ENCODE data around the gene FOXN4.

Gene FOXN4

DNA sequence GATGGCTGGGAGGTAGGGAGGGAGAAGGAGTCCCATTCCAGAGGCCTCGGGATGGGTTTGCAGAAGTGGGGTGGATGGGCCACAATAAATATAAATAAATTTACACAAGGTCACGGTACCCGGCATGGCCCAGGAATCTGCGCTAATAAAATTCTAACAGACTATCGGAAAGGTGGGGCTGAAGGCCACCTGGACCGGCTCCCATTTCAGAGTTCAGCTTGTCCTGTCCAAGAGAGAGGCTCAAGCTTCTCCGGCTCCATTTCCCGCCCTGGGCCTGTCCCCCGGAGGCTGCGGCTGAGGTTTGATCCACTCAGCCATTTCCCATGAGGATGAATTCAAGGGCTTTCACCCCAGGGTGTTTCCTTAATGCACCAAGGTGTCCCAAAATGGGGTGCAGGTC lies 30.2 kb downstream of the FOXN4 start:
- no peak for DNase-seq

DNA sequence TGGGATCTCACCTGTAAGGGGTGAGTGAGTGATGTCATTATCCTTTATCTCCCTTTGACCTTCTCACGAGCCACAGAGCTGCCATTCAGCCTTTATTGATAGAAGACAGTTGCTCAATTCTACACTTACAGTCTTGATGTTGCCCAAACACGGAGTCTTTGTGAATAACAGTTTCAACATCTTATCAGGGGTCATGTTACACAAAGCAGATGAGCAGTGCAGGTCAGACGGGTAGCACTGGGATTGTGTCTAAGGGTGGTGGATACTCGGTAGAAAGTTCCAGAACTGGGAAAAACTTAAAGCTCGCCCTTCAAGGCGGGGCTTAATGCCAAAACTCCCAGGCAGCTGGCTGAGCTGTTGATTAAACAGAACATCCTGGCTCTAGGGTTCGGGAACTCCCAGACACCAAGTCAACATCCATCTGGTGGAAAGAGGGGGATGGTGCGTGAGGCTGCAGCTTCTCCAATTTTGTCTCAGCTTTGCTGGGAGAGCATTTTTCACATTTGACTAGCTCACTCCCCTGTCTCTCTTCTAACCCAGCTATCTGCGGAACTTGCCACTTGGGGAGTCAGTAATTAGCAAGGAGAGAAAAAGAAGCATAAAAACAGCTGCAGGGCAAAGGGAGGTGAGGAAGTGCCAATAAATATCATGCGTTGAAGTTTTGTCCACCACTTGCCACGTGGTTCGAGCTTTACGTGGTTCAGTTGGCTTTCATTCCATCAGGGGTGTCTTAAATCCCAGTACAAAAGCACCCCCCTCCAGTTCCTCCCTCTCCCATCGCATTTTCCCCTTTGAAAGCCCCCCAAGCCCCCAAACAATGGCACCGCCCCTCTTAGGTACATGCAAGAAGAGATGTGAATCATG lies 31.0 kb downstream of the FOXN4 start:
- DNase-seq = no peak

DNA sequence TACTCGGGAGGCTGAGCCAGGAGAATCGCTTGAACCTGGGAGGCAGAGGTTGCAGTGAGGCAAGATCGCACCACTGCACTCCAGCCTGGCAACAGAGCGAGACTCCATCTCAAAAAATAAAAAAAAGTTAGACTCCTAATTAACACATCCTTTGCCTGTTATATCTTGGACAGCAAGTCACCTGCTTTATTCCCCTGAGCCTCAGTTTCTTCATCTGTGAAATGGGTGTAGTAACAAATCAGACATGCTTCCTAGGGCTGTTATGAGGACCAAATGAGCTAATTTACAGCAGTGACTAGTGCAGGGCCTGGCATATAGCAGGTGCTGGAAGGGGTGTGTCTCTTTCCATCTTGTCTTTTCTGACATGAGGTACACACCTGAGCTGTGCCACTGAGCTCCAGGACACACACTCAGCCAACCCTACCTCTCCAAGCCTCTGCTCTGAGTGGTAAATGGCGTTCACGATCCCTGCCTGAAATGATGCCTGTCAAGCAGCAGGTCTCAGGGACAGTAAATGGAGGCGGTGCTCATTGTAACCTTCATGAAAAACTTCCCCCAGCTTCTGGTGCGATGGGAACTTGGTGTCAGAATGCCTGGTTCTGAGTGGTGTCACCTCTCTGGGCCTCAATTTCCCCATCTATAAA lies 31.7 kb downstream of the FOXN4 start:
- no peak for DNase-seq

DNA sequence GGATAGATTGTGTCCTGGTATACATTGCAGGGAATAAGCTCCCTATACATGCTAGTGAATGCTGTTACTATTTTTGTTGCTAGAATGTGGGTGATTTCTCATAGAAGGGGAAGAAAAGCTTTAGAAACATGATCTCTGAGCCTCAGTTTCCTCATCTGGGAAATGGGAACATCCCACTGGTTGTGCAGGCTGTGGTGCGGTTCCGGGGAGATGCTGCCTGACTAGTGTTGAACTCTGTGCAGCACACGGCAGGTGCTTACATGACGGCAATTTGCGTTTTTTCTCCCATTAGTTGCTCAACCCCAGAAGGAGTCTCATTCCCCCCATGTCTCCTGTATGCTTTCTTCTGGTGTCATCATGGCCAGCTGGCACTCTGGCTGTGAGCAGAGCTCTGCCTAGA lies 32.9 kb downstream of the FOXN4 start:
- DNase-seq = no peak

DNA sequence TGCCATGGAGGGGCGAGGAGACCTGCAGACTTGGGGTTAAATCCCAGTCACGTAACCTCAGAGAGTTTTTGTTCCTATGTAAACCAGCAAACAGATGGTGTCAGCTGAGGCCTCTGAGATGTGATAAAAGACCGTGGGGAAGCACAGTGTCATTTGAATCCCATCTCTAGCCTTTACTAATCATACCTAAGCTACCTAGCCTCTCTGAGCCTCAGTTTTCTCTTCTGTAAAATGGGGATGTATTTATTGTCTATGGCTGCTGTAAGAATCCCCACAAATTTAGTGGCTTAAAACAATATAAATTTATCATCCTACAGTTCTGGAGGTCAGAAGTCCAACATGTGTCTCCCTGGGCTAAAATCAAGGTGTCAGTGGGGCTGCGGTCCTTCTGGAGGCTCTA lies 33.9 kb downstream of the FOXN4 start:
- DNase-seq = no peak

DNA sequence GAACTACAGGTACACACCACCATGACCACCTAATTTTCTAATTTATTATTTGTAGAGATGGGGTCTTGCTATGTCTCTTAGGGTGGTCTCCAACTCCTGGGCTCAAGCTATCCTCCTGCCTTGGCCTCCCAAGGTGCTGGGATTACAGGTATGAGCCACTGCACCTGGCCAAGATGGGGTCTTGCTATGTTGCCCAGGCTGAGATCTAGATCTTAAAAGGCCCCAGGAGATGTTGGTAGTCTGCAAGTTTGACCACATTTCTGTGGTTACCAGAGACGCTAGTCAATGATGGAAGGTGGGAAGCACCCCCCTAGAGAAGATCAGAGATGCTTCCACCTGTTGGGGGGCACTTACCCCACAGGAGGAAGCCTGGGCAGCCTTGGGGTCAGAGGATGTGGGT lies 34.7 kb downstream of the FOXN4 start:
- DNase-seq = no peak

DNA sequence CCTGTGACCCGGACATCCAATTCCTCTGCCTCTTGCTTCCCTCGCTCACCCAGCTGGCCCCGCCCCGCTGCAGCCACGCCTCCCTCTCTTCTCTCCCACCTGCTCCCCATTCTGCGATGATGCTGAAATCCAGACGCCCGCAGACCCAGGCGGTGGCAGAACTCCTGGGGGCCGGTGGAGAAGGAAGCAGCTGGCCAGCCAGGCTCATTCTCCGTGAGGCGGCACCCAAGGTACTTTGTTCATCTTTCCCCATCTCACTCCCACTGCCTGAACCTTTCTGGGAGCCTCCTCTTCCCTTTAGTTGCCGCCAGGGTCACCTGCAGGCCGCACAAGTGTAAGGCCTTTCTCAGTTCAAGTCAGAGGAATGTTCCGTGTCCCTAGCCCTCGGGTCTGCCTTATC lies 35.7 kb downstream of the FOXN4 start:
- DNase-seq = no peak

DNA sequence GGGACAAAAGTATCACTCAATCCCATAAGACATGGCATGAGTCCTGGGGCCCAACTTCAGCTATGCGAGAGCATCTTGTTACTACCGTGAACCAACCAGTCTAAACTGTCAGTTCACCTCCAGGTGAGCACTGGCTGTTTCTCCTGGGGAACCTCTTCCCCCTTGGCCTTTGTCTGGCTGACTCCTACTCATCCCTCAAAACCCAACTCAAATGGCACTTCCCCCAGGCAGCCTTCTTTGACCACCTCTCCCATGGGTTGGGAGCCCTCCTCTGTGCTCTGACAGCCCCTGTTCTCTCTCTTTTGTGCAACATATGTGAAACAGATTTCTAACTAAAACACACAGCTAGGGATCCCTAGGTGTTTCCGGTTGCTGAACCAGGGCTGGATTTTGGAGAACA lies 37.7 kb downstream of the FOXN4 start:
- no peak for DNase-seq

DNA sequence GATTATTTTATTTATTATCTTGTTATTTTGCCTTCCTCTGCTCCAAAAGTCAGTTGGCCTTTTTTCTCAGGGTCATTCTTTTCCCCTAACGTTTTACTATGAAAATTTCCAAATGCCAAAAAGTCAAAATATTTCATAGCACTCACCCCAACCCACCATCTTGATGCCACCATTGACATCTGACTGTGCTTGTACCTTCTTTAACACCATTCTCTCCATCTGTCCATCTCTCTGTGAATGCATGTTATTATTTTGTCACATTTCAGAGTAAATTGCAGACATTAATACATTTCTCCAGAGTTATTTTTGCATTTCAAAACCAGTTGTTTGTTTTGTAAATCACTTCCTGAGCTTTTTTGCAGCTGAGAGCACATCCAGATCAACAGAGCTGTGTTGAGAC lies 38.6 kb downstream of the FOXN4 start:
- no peak for DNase-seq

DNA sequence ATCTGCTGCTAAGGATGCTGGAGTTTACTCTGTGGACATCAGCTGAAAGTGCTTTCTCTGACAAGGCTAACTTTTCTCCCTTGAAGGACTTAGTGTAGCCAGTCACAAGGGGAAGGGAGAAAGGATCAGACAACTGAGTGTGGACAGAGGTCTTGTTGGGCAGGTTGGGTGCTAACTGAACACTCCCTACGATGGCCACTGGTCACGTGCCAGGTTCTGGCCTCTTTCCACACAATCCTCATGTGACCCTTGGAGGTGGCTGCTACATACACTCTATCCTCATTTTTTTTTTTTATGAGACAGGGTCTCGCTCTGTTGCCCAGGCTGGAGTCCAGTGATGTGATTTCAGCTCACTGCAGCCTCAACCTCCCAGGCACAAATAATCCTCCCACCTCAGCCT lies 39.7 kb downstream of the FOXN4 start:
- DNase-seq = no peak

DNA sequence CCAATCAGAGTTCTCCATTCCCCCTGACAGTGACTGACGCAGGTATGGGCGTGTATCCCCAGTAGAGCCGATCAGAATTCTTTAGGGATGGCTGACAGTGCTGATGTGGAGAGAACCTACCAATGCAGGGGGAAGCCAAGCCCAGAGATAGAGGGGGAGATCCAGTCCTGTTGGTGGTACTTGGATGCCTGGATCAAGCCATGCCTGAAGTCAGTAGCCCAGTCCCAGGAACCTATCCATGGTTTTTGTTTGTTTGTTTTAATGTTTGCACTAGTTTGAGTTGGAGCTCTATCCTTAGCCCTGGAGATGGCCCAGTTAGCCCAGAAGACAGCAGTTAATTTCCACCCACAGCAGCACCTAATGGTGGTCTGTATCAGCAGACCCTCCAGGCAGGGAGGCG lies 40.2 kb downstream of the FOXN4 start:
- DNase-seq = no peak

DNA sequence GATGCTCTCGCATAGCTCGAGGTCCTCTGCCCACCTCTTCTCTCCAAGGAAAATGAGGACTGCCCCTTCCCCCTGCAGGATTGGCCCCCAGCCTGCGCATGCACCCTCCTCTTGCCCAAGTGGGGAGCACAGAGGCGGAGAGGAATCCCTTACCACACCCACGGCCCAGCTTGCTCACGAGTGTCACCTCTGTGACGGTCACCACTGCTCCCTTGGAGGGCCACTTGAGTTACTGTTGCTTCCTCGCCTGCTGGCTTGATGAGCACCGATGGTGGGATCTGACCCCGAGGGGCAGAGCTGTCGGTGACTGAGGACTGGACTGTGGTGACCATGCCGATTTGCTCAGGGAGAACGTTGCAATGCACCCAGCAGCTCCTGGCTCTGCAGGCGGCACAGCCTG lies 41.7 kb downstream of the FOXN4 start:
- no peak for DNase-seq

DNA sequence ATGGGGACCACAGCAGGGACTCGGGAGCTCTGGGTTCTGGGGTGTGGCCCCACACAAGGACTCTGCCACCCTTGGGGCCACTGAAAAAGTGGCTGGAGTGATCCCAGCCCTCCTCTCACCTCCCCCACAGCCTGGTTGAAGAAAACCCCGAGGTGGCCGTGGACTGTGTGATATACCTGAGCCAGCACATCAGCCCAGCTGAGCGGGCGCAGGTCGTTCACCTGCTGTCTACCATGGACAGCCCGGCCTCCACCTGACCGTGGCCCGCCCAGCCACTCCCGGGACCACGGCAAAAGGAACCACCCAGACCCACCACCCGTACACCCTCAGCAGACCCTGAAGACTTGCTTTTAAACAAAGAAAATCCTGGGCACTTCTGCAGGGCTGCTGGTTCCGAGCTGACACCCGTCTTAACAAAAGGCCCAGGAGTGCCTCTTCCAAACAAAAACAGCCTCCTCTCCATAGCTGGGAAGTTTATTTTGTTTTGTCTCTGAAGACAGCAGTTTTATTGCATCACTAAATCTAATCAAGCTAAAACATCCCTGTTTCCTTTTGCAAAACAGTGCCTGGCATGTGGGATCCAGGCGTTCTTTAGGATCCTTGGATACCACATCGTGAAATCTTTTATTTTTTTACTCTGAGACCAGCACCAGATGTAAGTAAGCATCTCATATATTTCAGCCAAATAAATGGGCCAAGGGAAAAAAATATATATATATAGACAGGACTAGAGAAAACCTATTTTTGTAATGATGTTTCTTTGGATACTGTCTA lies 42.8 kb downstream of the FOXN4 start:
- no peak for DNase-seq

DNA sequence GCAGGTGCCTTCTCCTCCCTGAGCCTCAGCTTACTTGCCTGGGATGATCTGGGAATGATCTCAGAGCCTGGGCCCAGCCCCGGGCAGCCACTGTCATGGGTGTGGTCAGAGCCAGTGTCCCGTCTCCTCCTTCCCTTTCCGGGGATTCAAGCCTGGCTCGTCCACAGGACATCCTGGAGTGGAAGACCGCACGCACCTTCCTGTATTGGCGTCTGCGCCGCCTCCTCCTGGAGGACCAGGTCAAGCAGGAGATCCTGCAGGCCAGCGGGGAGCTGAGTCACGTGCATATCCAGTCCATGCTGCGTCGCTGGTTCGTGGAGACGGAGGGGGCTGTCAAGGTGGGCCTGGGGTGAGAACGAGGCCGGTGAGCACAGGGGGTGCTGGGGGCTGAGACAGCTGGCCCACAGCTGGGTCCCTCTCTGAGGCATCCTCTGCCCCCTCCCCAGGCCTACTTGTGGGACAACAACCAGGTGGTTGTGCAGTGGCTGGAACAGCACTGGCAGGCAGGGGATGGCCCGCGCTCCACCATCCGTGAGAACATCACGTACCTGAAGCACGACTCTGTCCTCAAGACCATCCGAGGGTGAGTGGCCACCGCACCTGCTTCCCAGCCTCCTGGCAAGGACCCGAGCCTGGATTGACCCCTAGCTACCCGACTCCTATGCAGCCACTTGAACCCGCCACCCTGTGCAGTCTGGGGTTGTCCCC lies 44.0 kb downstream of the FOXN4 start:
- no peak for DNase-seq

DNA sequence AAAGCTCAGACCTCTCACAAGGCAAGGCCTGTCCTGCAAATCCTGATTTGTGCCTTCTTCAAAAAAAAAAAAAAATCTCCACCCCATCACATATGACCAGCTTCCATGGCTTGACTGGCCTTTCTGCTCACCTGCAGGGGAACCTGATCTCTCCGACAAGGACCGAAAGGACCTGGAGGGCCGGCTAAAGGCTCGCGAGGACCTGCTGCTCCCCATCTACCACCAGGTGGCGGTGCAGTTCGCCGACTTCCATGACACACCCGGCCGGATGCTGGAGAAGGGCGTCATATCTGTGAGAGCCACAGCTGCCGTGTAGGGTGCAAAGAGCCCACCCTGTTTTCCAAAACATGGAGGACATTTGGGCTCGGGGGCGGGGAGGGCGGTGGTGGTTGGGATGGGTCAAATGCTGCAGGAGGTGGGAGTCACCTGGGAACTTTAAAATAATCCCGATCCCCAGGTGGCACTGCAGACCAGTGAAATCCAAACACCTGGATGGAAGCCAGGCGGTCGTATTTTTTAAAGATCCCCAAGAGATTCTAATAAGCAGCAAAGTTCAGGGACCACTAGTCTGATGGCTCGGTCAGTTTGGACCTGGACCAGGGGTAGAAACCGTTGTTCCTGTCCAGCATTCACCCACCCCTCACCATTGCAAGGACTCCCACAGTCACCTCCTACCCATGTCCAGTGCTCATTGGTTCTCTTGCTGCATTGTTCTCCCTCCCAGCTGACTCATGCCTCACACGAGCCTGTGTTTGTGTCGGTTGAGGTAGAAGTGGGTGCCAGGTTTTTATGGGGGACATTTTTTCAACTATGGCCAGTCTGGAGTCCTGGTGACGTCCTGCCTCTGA lies 44.8 kb downstream of the FOXN4 start:
- DNase-seq = peak; percentile 56

DNA sequence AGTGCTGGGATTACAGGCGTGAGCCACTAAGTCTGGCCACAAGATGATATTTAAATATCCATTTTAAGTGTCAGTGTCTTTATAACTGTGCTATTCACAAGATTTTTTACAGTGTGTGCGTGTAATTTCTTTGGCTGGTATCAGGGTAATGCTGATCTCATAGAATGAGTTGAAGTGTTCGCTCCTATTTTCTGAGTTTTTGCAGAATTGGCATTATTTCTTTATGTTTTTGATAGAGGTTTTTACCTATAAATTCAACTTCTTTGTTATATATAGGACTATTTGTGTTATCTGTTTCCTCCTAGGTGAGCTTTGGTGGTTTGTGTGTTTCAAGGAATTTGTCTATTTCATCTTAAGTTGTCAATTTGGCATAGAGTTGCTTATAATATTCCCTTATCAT lies 45.6 kb downstream of the FOXN4 start:
- no peak for DNase-seq

DNA sequence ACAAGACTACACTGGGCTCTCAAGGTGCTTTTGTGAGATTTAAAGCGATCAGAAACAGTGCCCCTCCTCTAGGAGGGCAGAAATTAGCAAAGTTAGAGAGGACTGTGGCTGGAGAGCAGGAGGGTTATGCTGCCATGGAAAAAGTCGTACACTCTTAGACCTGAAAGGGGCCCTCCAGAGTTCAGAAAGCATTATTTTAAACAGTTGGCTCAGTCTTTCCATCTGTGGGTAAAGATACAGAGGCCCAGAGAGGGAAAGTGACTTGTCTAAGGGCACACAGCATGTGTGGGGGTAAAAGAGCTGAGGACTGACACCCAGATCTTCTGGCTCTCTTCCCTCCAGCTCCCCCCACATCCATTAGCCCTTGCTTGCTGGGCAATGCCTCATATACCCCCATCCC lies 47.1 kb downstream of the FOXN4 start:
- no peak for DNase-seq

DNA sequence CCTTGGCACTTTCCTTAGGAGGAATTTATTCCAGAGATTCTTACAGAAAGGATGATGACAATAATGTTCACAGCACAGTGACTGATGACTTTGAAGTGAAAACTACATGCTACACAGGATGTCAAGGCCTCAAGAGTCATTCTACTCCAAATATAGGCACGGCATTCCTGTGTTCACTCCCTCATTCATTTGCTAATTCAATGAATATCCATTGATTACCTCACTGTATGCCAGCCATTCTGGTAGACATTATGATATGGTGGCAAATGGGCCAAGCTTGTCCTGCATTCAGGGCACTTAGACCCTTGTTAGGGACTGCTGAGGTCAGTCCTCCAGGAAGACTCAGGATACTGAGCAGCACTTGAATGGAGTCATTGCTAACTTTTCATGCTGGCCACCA lies 48.0 kb downstream of the FOXN4 start:
- DNase-seq = no peak

DNA sequence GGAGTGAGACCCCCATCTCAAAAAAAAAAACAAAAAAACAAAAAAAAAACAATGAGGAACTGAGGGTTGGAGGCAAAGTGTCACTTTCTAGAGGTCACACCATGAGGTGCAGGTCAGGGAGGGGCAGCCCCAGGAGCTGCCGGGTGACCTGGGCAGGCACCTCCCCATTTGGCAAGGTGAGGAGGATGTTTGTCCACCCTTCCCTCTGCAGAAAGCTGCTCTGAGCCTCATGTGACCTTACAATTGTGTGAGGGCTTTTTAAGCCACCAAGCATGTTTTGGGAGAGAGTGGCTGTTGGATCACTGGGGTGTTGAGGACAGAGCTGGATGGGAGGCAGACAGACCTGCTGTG lies 49.6 kb downstream of the FOXN4 start:
- DNase-seq = no peak

DNA sequence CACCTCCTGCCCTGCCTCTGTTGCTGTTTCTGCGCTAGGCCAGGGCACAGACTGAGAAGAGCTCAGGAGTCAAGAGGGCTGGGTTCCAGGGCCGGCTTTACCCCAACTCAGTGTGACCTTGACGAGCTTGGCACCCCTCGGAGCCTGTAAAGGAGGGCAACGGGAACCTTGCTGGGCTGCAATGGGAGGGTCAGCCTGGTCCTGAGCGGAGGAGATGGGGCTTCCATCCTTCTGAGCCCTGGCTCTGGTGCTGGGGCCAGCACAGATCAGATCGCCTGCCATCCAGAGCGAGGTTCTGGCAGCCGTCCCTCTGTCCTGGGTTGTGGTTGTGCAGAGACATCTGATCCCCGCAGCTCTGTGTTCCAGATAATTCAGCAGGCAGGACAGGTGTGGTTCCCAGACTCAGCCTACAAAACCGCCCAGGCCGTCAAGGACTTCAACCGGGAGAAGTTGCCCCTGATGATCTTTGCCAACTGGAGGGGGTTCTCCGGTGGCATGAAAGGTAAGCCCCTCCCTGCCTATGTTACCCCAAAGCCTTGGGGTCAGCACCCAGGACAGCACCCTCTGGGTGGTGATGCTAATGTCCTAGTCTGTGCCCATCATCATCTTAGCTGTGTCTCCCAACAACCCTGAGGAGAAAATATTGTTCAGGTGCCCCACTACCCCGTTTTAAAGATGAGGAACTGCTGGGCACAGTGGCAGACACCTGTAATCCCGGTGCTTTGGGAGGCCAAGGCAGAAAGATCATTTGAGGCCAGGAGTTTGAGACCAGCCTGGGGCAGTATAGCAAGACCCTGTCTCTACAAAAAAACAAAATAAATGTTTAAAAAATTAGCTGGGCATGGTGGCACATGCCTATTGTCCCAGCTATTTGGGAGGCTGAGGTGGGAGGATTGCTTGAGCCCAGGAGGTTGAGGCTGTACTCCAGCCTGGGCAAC lies 50.2 kb downstream of the FOXN4 start:
- DNase-seq = no peak

DNA sequence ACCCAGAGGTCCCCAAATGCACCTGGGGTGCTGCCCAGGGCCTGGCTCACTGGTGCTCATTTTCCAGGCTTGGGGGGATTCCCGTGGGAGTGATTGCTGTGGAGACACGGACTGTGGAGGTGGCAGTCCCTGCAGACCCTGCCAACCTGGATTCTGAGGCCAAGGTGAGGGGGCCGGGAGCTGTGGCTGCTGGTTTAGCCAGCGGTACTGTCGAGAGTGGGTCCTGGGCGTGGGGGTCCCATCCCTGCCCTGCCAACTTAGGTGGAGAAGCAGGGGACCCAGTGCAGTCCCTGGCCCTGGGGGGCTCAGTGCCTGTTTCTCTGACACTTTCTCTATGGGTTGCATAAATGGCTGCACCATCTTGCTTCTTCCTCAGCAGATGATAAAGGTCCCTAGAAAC lies 50.9 kb downstream of the FOXN4 start:
- no peak for DNase-seq

Measured in stimulated activated CD4-positive, alpha-beta T cell treated with anti-CD3 and anti-CD28 coated beads, Interleukin-1b, Interleukin-23, amount 100 ng/mL, for 48 hours (primary cell).